GM12801 (cell line): ENCODE results near the gene CYP26B1.

Source experiments
- CTCF ChIP-seq: IDR thresholded peaks from one replicate; pipeline ENCODE4 v1.5.1; 2011; ENCODE audit warnings: control low read depth; ENCODE audit not compliant: insufficient read length; ENCODE audit errors: extremely low read depth

The CYP26B1 gene

GRCh38 chr2:72090271-72090720 lies 57.4 kb downstream of the CYP26B1 start:
- no peak for TF ChIP-seq CTCF

- no peak for TF ChIP-seq CTCF
These were observed 58.1 kb downstream of the CYP26B1 start for GRCh38 chr2:72089537-72089936.

- TF ChIP-seq CTCF, result no peak
These were observed 58.6 kb downstream of the CYP26B1 start for GRCh38 chr2:72089028-72089427.

GRCh38 chr2:72085513-72085912 lies 62.1 kb downstream of the CYP26B1 start:
- TF ChIP-seq CTCF, result no peak

GRCh38 chr2:72085036-72085435 lies 62.6 kb downstream of the CYP26B1 start:
- no peak for TF ChIP-seq CTCF

- TF ChIP-seq CTCF, result no peak
These were observed 63.1 kb downstream of the CYP26B1 start for GRCh38 chr2:72084584-72084976.

GRCh38 chr2:72083751-72084583 lies 63.7 kb downstream of the CYP26B1 start:
- no peak for TF ChIP-seq CTCF
